Muscle of leg (tissue), 11 donors: Measurements from ENCODE around the gene WFIKKN2. TPM values are rescaled to one million over a fixed set of nuclear protein-coding genes. Genes with fewer than 3 reads are reported as not detected.
A peak's percentile ranks its signal among the peaks of the same experiment; 100 is the strongest.

ENCODE experiments used
- DNase-seq: peaks from one replicate; pipeline ENCODE4 v3.0.0; 2013
- H3K27ac ChIP-seq: one replicate; pipeline ENCODE4 v1.5.1; 2013; ENCODE audit warnings: mild to moderate bottlenecking, low read length, control low read depth
- H3K27me3 ChIP-seq: one replicate; pipeline ENCODE4 v1.6.1; 2013; ENCODE audit warnings: low read length; ENCODE audit not compliant: control insufficient read depth, insufficient read depth
- H3K36me3 ChIP-seq: one replicate; pipeline ENCODE4 v1.6.1; 2013; ENCODE audit warnings: low read length; ENCODE audit not compliant: control insufficient read depth, insufficient read depth
- H3K4me1 ChIP-seq: one replicate; pipeline ENCODE4 v1.6.1; 2013; ENCODE audit warnings: low read length; ENCODE audit not compliant: control insufficient read depth, insufficient read depth
- H3K4me3 ChIP-seq: one replicate; pipeline ENCODE4 v1.5.1; 2013; ENCODE audit warnings: low read length, control low read depth
- H3K9me3 ChIP-seq: replicated peaks from 2 replicates; pipeline ENCODE4 v1.6.1; 2013; ENCODE audit warnings: low read depth, low read length; ENCODE audit not compliant: control insufficient read depth
- WGBS: methylation state at CpG from one replicate; pipeline ENCODE4 v1.1.5; 2013; ENCODE audit warnings: missing lambda C conversion rate; ENCODE audit not compliant: insufficient coverage; 5-methylcytosine and 5-hydroxymethylcytosine counted together
- polyA plus RNA-seq, 8 donors: library from polyadenylated mRNA; unstranded; fragments of 120-200 nt; gene quantifications; one replicate each; pipeline versions ENCODE4 v1.2.1 to v1.2.3, GENCODE V29; 2013; ENCODE audit warnings: inconsistent platforms in 1 of 8, low replicate concordance in 1 of 8; ENCODE audit not compliant: insufficient read length in 8 of 8, insufficient read depth in 1 of 8
- total RNA-seq: library from RNA; stranded (reverse); fragments of 120-200 nt; gene quantifications from one replicate; pipeline ENCODE4 v1.2.4, GENCODE V29; 2013

WFIKKN2 gene
- total and polyA plus RNA-seq, 9 donors: 0.35 to 3.3 (median 1.2) TPM

DNA sequence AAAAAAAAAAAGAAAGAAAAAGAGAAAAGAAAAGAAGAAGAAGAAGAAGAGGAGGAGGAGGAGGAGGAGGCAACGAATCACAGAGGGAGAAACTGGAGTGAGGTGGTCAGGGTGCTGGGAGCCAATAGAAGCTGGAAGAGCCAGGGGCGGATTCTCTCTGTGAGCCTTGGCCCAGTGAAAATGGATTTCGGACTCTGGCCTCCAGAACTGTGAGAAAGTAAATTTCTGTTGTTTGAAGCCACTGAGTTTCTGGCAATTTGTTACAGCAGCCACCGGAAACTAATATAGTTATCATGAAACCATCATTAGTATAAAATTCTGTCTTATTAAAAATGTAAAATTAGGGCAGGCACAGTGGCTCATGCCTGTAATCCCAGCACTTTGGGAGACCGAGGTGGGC is 27.7 kb upstream of the WFIKKN2 start:
- WGBS: 94% methylated on average over 2 of the region's 5 CpGs
- H3K36me3 ChIP-seq: no peaks in the 10 kb centered on the region
- H3K27ac ChIP-seq: no peak overlapping the region
- no peaks in the 10 kb centered on the region for H3K9me3 ChIP-seq
- no peak for DNase-seq
- no peaks in the 10 kb centered on the region for H3K27me3 ChIP-seq
- H3K4me3 ChIP-seq: no peak overlapping the region
- no peaks in the 10 kb centered on the region for H3K4me1 ChIP-seq

DNA sequence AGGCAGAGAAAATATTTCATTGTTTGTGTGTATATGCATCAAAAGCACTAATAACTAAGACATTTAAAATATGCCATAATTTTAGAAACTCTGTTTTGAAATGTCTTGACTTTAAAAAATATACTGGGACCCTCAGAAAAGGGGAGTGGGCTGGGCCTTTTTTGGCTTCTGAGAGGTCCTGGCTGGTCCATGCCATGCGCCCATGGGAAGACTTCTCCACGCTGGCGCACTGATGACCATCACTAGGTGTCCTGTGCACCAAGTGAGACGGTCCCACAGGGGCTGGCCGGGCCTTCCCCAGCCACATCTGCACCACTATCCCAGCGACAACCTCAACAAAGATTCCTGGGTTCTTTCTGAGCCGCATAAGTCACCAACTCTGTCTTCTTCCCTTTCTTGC is 27.0 kb upstream of the WFIKKN2 start:
- Histone ChIP-seq H3K36me3 (no peaks in the 10 kb centered on the region), H3K4me3 (no peak overlapping the region), H3K27ac (no peak overlapping the region), H3K9me3 (no peaks in the 10 kb centered on the region), H3K27me3 (no peaks in the 10 kb centered on the region), H3K4me1 (no peaks in the 10 kb centered on the region)
- no peak for DNase-seq
- WGBS: 96% methylated on average over 7 of the region's 7 CpGs

DNA sequence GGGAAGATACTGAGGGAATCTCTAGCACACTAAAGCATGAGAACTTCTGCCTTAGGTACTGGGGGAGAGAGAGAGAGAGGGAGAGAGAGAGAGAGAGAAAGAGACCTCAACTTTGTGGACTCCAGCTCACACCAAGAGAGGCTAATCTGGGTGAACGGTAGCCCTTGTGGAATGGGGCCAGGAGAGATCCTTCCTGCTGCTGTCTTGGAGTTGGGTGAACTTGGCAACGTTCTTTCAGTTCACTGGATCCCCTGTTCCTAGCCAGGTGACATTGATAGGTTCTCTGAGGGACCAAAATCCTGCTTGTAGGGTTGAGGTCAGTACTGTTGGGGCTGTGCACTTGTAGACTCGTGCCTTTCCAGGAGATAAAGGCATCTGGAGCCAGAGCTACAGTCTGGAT is 26.5 kb upstream of the WFIKKN2 start:
- H3K4me1 ChIP-seq: no peaks in the 10 kb centered on the region
- no peak for DNase-seq
- H3K36me3 ChIP-seq: no peaks in the 10 kb centered on the region
- no peak overlapping the region for H3K27ac ChIP-seq
- H3K4me3 ChIP-seq: no peak overlapping the region
- no peaks in the 10 kb centered on the region for H3K27me3 ChIP-seq
- no peaks in the 10 kb centered on the region for H3K9me3 ChIP-seq
- 65% methylated on average over 3 of the region's 3 CpGs for WGBS

DNA sequence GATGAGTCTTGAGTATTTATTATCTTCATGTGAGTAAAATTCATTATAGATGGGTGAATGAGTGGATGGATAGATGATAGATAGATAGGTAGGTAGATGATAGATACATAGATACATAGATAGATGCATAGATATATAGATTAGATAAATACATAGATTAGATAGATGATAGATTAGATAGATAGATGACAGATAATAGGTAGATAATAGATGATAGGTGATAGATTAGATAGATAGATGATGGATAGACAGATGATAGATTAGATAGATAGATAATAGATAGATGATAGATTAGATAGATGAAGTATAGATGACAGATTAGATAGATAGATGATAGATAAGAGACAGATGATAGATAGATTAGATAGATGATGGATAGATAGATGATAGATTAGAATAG is 21.8 kb upstream of the WFIKKN2 start:
- DNase-seq: no peak
- Histone ChIP-seq H3K4me3 (no peak overlapping the region), H3K4me1 (no peaks in the 10 kb centered on the region), H3K27ac (no peak overlapping the region), H3K27me3 (peaks cover 4% of the 10 kb centered on the region), H3K36me3 (no peaks in the 10 kb centered on the region), H3K9me3 (no peaks in the 10 kb centered on the region)

DNA sequence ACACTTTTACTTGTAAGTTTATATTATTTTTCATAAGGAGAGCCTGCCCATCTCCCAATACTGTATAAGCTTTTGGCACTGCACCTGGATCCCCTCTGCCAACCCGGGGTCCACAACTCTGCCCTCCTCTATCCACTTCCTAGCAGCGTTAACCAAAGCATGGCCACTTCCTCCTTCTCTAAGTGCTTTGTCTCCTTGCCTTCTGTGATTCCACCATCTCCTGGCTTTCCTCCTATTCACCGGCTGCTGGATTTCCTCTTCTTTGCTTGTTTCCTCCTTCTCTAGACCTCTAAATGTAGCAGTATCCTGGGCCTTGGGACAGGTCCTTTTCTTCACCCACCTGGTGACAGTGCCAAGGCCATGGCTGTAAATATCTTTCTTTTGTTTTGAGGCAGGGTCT is 20.0 kb upstream of the WFIKKN2 start:
- DNase-seq: no peak
- Histone ChIP-seq H3K4me3 (no peak overlapping the region), H3K4me1 (no peaks in the 10 kb centered on the region), H3K36me3 (no peaks in the 10 kb centered on the region), H3K9me3 (no peaks in the 10 kb centered on the region), H3K27ac (no peak overlapping the region), H3K27me3 (peaks cover 4% of the 10 kb centered on the region)
- 57% methylated on average over 2 of the region's 3 CpGs for WGBS

DNA sequence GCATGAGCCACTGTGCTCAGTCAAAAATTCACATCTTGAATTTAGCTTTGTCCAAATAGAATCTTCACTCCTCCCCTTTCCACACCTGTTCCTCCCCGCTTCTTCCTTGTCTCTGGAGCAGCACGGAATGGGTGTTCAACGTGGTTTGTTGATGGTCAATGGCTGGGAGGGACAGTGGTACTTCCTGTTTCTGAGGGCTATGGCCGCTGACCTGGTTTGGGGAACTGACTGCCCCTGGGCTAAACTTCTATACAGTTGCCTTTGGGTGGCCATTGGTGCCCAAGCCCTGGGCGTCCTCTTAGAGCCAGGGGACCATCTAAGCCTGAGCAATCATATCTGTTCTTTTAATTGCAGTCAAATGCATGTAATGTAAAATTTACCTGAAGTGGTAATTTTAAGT is 19.1 kb upstream of the WFIKKN2 start:
- Histone ChIP-seq H3K9me3 (no peaks in the 10 kb centered on the region), H3K27ac (no peak overlapping the region), H3K4me3 (no peak overlapping the region), H3K36me3 (no peaks in the 10 kb centered on the region), H3K4me1 (no peaks in the 10 kb centered on the region), H3K27me3 (peaks cover 4% of the 10 kb centered on the region)
- WGBS: 66% methylated on average over 3 of the region's 5 CpGs
- no peak for DNase-seq

DNA sequence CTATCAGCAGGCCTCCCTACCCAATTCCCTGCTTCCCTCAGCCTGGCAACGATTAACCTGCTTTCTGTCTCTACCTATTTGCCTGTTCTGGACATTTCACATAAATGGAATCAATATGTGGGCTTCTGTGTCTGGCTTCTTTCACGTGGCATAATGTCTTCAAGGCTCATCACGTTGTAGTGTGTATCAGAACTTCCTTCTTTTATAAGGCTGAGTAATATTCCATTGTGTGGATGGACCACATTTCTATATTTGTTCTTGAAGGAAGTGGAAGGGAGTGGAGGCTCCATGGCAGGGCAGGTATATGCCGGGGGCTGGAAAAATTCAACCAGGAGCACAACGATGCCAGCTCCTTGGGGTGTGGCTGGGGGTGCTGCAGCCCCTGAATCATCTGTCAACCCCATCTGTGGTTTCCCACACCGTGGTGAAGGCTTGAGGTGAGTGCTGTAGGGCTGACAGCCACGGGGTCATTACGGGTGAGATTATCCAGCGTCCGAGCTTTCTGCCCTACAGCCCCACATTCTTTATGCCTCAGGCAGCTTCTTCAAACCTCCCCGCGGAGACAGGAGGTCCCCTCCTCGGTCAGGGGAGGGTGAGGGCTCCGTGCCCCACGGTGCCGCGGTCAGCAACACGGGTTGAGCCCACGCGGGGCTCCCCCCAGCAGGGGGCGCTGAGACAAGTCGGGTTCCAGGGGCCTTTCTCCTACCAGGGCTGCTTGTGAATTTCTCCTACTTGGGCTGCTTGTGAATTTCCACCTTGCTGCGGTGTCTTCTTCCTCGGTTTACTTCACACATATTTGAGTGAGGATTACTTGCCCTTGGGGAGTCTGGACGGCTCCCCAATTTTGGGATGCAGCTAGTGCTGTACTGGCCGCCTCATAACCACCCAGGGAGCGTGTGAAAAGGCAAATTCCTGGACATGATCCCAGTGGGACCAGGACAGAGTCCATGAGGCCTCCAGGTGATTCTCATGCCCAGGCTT is 18.3 kb upstream of the WFIKKN2 start:
- H3K27ac ChIP-seq: no peak overlapping the region
- H3K36me3 ChIP-seq: no peaks in the 10 kb centered on the region
- H3K4me3 ChIP-seq: no peak overlapping the region
- DNase-seq: peak; percentile 22
- no peaks in the 10 kb centered on the region for H3K9me3 ChIP-seq
- WGBS: 24% methylated on average over 24 of the region's 27 CpGs
- peaks cover 4% of the 10 kb centered on the region for H3K27me3 ChIP-seq
- no peaks in the 10 kb centered on the region for H3K4me1 ChIP-seq

DNA sequence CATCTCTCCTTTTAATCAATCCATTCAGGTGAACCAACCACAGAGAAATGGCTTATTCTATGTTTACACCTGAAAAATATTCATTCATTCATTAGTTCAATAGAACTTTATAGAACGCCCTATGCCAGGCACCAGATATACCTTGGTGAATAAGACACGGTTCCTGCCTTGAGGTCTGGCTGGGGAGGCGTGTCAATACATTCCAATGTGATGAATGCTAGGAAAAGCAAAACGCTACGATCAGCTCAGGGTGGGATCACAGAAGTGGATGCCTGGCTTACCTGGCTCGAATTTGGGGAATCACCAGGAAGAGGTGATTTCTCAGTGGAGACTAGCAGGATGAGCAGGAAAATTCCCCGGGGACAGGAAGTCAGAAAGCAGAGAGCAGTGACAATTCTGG is 17.5 kb upstream of the WFIKKN2 start:
- DNase-seq: no peak
- Histone ChIP-seq H3K27ac (no peak overlapping the region), H3K4me1 (no peaks in the 10 kb centered on the region), H3K9me3 (no peaks in the 10 kb centered on the region), H3K36me3 (no peaks in the 10 kb centered on the region), H3K4me3 (no peak overlapping the region), H3K27me3 (peaks cover 4% of the 10 kb centered on the region)
- WGBS: 40% methylated on average over 5 of the region's 7 CpGs

DNA sequence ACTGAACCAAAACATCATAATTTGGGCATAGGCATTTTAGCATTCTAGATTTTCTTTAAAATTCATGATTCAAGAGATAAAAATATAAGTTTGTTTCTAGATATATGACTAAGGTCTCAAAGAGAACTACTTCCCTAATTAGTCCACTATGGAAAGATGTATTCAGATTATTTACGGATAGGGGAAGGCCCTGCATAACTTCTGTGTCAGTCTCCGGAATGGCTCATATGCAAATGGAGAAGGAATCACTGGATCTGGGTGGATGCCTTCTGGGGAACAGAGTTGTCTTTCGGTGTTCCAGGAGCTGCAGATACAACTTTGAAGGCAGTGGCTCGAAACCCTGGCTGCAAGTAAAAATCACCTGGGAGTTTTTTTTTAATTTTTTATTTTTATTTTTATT is 17.1 kb upstream of the WFIKKN2 start:
- H3K27ac ChIP-seq: no peak overlapping the region
- DNase-seq: no peak
- no peaks in the 10 kb centered on the region for H3K36me3 ChIP-seq
- WGBS: 92% methylated on average over 2 of the region's 4 CpGs
- H3K9me3 ChIP-seq: no peaks in the 10 kb centered on the region
- H3K27me3 ChIP-seq: peaks cover 4% of the 10 kb centered on the region
- no peaks in the 10 kb centered on the region for H3K4me1 ChIP-seq
- H3K4me3 ChIP-seq: no peak overlapping the region

DNA sequence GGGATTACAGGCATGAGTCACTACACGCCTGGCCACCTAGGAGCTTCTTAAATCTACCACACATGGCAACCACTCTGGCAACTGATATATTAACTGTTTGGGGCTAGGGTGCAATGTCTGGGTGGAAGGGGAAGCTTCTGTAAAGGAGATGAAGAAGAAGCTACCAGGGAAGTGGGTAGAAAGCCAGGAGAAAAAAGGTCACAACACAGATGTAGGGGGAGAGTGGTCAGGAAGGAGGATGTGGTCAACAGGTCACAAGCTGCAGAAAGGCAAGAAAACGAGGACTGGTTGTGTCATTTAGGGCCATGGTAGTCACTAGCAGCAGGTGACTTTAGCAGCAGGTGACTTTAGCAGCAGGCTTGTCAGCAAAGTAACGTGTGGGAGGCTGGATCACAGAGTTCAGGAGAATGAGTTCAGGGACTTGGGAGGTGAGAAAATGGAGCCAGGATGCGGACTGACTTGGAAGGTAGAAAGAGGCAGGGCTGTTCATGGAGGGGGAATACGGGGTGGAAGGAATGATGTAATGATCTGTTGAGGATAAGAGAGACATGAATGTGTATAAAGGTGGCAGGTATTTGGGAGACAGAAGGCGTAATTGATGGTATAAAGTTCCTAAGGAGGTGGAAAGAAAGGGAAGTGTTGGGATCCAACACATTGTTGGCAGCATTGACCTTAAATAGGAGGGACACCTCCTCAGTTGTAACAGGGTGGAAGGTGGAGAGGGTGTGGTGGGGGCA is 16.3 kb upstream of the WFIKKN2 start:
- Histone ChIP-seq H3K27me3 (peaks cover 4% of the 10 kb centered on the region), H3K4me1 (no peaks in the 10 kb centered on the region), H3K9me3 (no peaks in the 10 kb centered on the region), H3K4me3 (no peak overlapping the region), H3K27ac (no peak overlapping the region), H3K36me3 (no peaks in the 10 kb centered on the region)
- 62% methylated on average over 5 of the region's 6 CpGs for WGBS
- no peak for DNase-seq
